Ovary (tissue), 3 donors: ENCODE measurements around the gene HMGB2.

Source experiments
- CTCF ChIP-seq, 3 donors: fragments of 450-650 bp in 2 of 3; fragments of 200-600 bp in 1 of 3; IDR thresholded peaks; one replicate each; pipeline versions ENCODE4 v1.5.1 to v1.8.0; 2016 to 2022; ENCODE audit warnings: antibody characterized with exemption in 3 of 3, mild to moderate bottlenecking in 1 of 3
- POLR2A ChIP-seq: fragments of 450-650 bp; IDR thresholded peaks from one replicate; pipeline ENCODE4 v1.6.1; 2017; ENCODE audit warnings: antibody characterized with exemption, mild to moderate bottlenecking, moderate library complexity
- donor health status: DM: no; HTN: no; CAD: no.

GRCh38 chr4:173362666-173363065 is 28.5 kb upstream of the HMGB2 start:
- TF ChIP-seq CTCF (IDR thresholded peaks at IDR 0.05) = no peak
- TF ChIP-seq POLR2A = no peak
